Activated CD4-positive, alpha-beta T cell treated with anti-CD3 and anti-CD28 coated beads, Interleukin-2, amount 10 ng/mL, durations not matched to agents 24 days and 14 days (primary cell): ENCODE data around the gene PFKFB4. TPM values are rescaled to one million over a fixed set of nuclear protein-coding genes. Genes with fewer than 3 reads are reported as not detected.

ENCODE experiments used
- DNase-seq: peaks from one replicate; pipeline ENCODE4 v3.0.0; 2022
- H3K27ac Mint-ChIP-seq: one replicate; pipeline ENCODE4 v1.8.0; 2022; ENCODE audit warnings: mild to moderate bottlenecking, mixed read lengths
- H3K27me3 Mint-ChIP-seq: one replicate; pipeline ENCODE4 v1.8.0; 2022; ENCODE audit warnings: mixed read lengths
- H3K36me3 Mint-ChIP-seq: one replicate; pipeline ENCODE4 v1.8.0; 2022; ENCODE audit warnings: low read depth, mild to moderate bottlenecking, mixed read lengths
- H3K4me1 Mint-ChIP-seq: one replicate; pipeline ENCODE4 v1.8.0; 2021; ENCODE audit warnings: mixed read lengths
- H3K4me3 Mint-ChIP-seq: one replicate; pipeline ENCODE4 v1.8.0; 2022; ENCODE audit warnings: mild to moderate bottlenecking, moderate library complexity, mixed read lengths
- H3K9me3 Mint-ChIP-seq: one replicate; pipeline ENCODE4 v1.8.0; 2021; ENCODE audit warnings: mixed read lengths
- intact Hi-C: fragments of 100-400 bp; cut with micrococcal nuclease; formaldehyde crosslinking; loops from one replicate; pipeline ENCODE4 v1.15.1; 2023
- total RNA-seq: library from RNA; stranded (reverse); gene quantifications from 2 replicates; pipeline ENCODE4 v1.2.3, GENCODE V29; 2022

The PFKFB4 gene
- total RNA-seq, 1 donor from 2014 or later, result 44.0 TPM

- Mint-ChIP-seq H3K9me3 (no peaks in the 10 kb centered on the region), H3K4me3 (no peak overlapping the region), H3K27me3 (peaks cover 30% of the 10 kb centered on the region), H3K27ac (no peak overlapping the region), H3K36me3 (peaks cover 7% of the 10 kb centered on the region), H3K4me1 (peaks cover 2% of the 10 kb centered on the region)
- intact Hi-C loops, result no loop called here
- DNase-seq, result no peak
Measured at GRCh38 chr3:48593337-48593736, 36.7 kb upstream of the PFKFB4 start.

DNA sequence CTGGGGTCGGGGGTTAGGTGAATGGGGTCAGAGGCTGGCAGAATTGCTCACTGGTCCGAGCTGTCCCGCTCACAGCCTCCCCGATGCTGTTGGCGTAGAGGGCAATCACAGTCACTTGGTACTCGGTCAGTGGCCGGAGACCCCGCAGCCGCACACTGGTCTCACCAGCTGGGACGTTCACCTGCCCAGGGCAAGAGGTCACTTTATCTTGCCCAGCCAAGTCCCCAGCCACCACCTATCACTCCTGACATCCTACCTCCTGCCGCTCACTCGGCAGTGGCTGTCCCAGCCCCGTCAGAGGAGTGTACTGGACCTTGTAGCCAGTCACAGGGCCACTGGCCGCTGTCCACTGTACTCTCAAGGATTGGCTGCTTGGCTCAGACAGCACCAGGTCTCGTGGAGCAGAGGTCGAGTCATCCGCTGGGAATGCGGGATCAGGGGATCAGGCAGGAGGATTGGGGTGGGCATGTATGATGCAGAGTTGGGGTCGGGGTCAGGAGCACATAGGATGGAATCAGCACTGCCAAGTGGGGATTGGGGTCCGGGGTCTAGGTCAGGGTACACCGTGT lies 36.0 kb upstream of the PFKFB4 start:
- intact Hi-C loops, result no loop called here
- Mint-ChIP-seq H3K4me3 (no peak overlapping the region), H3K27me3 (peaks cover 30% of the 10 kb centered on the region), H3K4me1 (peaks cover 2% of the 10 kb centered on the region), H3K9me3 (no peaks in the 10 kb centered on the region), H3K27ac (no peak overlapping the region), H3K36me3 (peaks cover 7% of the 10 kb centered on the region)
- DNase-seq, result no peak

GRCh38 chr3:48591886-48592518 lies 35.4 kb upstream of the PFKFB4 start:
- Mint-ChIP-seq H3K4me3 (no peak overlapping the region), H3K27ac (no peak overlapping the region), H3K36me3 (peaks cover 3% of the 10 kb centered on the region), H3K9me3 (no peaks in the 10 kb centered on the region), H3K4me1 (peaks cover 2% of the 10 kb centered on the region), H3K27me3 (peaks cover 30% of the 10 kb centered on the region)
- intact Hi-C loops, result no loop called here
- no peak for DNase-seq

GRCh38 chr3:48591436-48591835 lies 34.8 kb upstream of the PFKFB4 start:
- Mint-ChIP-seq H3K4me3 (no peak overlapping the region), H3K27ac (no peak overlapping the region), H3K4me1 (peaks cover 2% of the 10 kb centered on the region), H3K27me3 (peaks cover 30% of the 10 kb centered on the region), H3K9me3 (no peaks in the 10 kb centered on the region), H3K36me3 (peaks cover 3% of the 10 kb centered on the region)
- intact Hi-C loops, result no loop called here
- no peak for DNase-seq

DNA sequence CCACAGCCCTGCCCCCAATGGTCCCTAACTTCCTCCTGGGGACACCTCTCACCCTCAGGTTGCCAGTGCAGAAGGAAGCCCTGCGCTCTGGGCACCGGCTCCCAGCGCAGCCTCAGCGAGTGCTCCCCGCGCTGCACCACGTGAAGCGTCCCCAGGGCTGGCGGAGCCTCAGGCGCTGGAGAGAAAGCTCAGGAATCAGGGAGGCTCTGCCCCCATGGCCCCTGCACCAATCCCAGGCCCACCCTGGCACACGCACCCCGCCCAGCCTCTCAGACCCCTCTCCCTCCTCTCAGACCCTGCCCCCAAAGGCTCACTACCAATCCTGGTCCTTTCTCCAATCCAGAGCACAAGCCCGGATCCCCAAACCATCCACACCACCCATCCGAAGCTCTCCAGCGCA lies 31.6 kb upstream of the PFKFB4 start:
- intact Hi-C loops, result no loop called here
- H3K27me3 Mint-ChIP-seq, result peaks cover 15% of the 10 kb centered on the region
- H3K4me1 Mint-ChIP-seq, result no peaks in the 10 kb centered on the region
- H3K9me3 Mint-ChIP-seq, result no peaks in the 10 kb centered on the region
- no peak overlapping the region for H3K27ac Mint-ChIP-seq
- no peak for DNase-seq
- H3K4me3 Mint-ChIP-seq, result no peak overlapping the region
- H3K36me3 Mint-ChIP-seq, result no peaks in the 10 kb centered on the region

- Mint-ChIP-seq H3K9me3 (no peaks in the 10 kb centered on the region), H3K27ac (no peak overlapping the region), H3K4me1 (no peaks in the 10 kb centered on the region), H3K36me3 (no peaks in the 10 kb centered on the region), H3K27me3 (peaks cover 15% of the 10 kb centered on the region), H3K4me3 (no peak overlapping the region)
- intact Hi-C loops, result no loop called here
- DNase-seq, result no peak
Measured at GRCh38 chr3:48587686-48588085, 31.1 kb upstream of the PFKFB4 start.

DNA sequence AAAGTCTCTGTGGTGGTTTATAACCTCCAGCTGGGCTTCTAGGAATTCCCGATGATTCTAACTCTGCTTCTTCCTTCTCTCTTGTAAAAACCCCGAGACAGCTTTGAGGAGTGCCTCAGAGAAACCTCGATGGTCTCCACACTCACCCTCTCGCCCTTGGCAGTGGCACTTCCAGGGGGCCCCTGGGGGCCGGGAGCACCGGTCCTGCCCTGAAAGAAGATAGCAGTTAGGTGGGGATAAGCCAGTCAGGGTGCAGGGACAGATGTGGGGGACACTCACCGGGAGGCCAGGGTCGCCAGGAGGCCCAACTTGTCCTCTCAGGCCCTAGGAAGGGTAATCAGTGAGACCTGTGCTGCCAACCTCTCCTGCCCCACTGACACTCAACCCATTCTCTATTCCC lies 28.8 kb upstream of the PFKFB4 start:
- Mint-ChIP-seq H3K9me3 (no peaks in the 10 kb centered on the region), H3K36me3 (no peaks in the 10 kb centered on the region), H3K4me3 (no peak overlapping the region), H3K27ac (no peak overlapping the region), H3K27me3 (peaks cover 12% of the 10 kb centered on the region), H3K4me1 (no peaks in the 10 kb centered on the region)
- intact Hi-C loops, result no loop called here
- DNase-seq, result no peak

- no peak overlapping the region for H3K4me3 Mint-ChIP-seq
- no peaks in the 10 kb centered on the region for H3K36me3 Mint-ChIP-seq
- no peaks in the 10 kb centered on the region for H3K9me3 Mint-ChIP-seq
- H3K27me3 Mint-ChIP-seq, result peaks cover 11% of the 10 kb centered on the region
- no peak for DNase-seq
- no peak overlapping the region for H3K27ac Mint-ChIP-seq
- intact Hi-C loops, result no loop called here
- H3K4me1 Mint-ChIP-seq, result no peaks in the 10 kb centered on the region
Measured at GRCh38 chr3:48584836-48585235, 28.2 kb upstream of the PFKFB4 start.

- Mint-ChIP-seq H3K9me3 (no peaks in the 10 kb centered on the region), H3K27ac (no peak overlapping the region), H3K36me3 (no peaks in the 10 kb centered on the region), H3K4me1 (no peaks in the 10 kb centered on the region), H3K27me3 (no peaks in the 10 kb centered on the region), H3K4me3 (no peak overlapping the region)
- intact Hi-C loops, result no loop called here
- DNase-seq, result no peak
Measured at GRCh38 chr3:48581621-48582481, 25.2 kb upstream of the PFKFB4 start.

- H3K9me3 Mint-ChIP-seq, result no peaks in the 10 kb centered on the region
- H3K36me3 Mint-ChIP-seq, result no peaks in the 10 kb centered on the region
Measured at GRCh38 chr3:48576647-48577046, 20.0 kb upstream of the PFKFB4 start.

GRCh38 chr3:48575366-48575765 lies 18.8 kb upstream of the PFKFB4 start:
- H3K9me3 Mint-ChIP-seq, result no peaks in the 10 kb centered on the region
- H3K27me3 Mint-ChIP-seq, result no peaks in the 10 kb centered on the region
- no peaks in the 10 kb centered on the region for H3K4me1 Mint-ChIP-seq
- no peak for DNase-seq
- no peak overlapping the region for H3K4me3 Mint-ChIP-seq
- H3K36me3 Mint-ChIP-seq, result no peaks in the 10 kb centered on the region
- intact Hi-C loops, result no loop called here
- H3K27ac Mint-ChIP-seq, result no peak overlapping the region

More at GRCh38 chr3:48576647-48577046, 20.0 kb upstream of the PFKFB4 start:
- H3K27me3 Mint-ChIP-seq, result no peaks in the 10 kb centered on the region
- no peaks in the 10 kb centered on the region for H3K4me1 Mint-ChIP-seq
- intact Hi-C loops, result no loop called here
- DNase-seq, result no peak
- H3K4me3 Mint-ChIP-seq, result no peak overlapping the region
- no peak overlapping the region for H3K27ac Mint-ChIP-seq

DNA sequence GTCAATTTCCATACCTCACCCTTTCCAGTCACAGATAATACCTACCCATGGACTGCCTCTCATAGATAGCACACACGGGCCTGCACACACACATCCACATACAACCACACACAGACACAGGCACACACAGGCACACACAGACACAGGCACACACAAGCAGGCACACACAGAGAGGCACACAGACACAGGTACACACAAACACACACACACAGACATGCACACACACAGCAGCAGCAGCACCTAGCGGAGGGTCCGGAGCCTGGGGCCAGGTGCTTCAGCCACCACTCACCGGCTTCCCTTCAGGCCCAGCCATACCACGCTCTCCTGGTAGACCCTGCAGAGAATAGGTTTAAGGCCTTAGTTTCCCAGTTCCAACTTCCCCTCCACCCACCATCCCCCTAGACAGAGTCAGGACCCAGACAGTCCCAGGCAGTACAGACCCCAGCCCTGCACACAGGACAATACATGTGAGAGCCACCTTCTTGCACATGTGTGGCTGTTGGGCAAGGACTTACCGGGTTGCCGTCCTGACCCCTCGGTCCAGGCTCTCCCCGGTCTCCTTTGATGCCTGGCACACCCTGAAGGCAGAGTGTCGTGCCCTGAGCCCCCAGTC lies 17.5 kb upstream of the PFKFB4 start:
- Mint-ChIP-seq H3K27me3 (no peaks in the 10 kb centered on the region), H3K4me1 (no peaks in the 10 kb centered on the region), H3K4me3 (no peak overlapping the region), H3K36me3 (no peaks in the 10 kb centered on the region), H3K27ac (no peak overlapping the region), H3K9me3 (no peaks in the 10 kb centered on the region)
- intact Hi-C loops, result no loop called here
- no peak for DNase-seq

DNA sequence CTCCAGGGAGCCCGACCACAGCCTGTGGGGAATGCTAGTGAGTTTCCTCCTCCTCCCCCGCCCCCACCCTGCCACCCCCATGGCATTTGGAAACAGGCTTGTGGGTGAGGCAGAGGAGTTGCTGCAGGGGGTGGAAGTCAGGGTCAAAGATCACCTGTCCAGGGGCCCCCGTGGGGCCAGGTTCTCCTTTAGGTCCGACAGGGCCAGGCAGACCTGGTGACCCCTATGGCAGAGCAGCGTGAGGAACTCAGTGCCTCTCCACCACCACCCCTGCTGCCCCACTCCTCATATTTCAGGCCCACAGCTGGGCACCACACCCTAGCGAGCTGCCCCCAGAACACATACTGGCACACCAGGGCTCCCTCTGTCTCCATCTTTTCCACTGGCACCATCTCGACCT lies 15.9 kb upstream of the PFKFB4 start:
- H3K9me3 Mint-ChIP-seq, result no peaks in the 10 kb centered on the region

GRCh38 chr3:48571938-48572337 lies 15.3 kb upstream of the PFKFB4 start:
- H3K36me3 Mint-ChIP-seq, result no peaks in the 10 kb centered on the region
- no peak for DNase-seq
- H3K4me1 Mint-ChIP-seq, result no peaks in the 10 kb centered on the region
- H3K9me3 Mint-ChIP-seq, result no peaks in the 10 kb centered on the region
- H3K4me3 Mint-ChIP-seq, result no peak overlapping the region
- H3K27ac Mint-ChIP-seq, result no peak overlapping the region
- H3K27me3 Mint-ChIP-seq, result no peaks in the 10 kb centered on the region
- intact Hi-C loops, result no loop called here

More for the DNA sequence above, 15.9 kb upstream of the PFKFB4 start:
- H3K4me1 Mint-ChIP-seq, result no peaks in the 10 kb centered on the region
- no peak overlapping the region for H3K4me3 Mint-ChIP-seq
- no peaks in the 10 kb centered on the region for H3K36me3 Mint-ChIP-seq
- H3K27ac Mint-ChIP-seq, result no peak overlapping the region
- no peaks in the 10 kb centered on the region for H3K27me3 Mint-ChIP-seq
- intact Hi-C loops, result no loop called here
- DNase-seq, result no peak
